ENCODE data around the gene SLC39A13. TPM values are rescaled to one million over a fixed set of nuclear protein-coding genes. Genes with fewer than 3 reads are reported as not detected.

The SLC39A13 gene
- total RNA-seq, 1 experiment from 2014 or later: 32.5 TPM

DNA sequence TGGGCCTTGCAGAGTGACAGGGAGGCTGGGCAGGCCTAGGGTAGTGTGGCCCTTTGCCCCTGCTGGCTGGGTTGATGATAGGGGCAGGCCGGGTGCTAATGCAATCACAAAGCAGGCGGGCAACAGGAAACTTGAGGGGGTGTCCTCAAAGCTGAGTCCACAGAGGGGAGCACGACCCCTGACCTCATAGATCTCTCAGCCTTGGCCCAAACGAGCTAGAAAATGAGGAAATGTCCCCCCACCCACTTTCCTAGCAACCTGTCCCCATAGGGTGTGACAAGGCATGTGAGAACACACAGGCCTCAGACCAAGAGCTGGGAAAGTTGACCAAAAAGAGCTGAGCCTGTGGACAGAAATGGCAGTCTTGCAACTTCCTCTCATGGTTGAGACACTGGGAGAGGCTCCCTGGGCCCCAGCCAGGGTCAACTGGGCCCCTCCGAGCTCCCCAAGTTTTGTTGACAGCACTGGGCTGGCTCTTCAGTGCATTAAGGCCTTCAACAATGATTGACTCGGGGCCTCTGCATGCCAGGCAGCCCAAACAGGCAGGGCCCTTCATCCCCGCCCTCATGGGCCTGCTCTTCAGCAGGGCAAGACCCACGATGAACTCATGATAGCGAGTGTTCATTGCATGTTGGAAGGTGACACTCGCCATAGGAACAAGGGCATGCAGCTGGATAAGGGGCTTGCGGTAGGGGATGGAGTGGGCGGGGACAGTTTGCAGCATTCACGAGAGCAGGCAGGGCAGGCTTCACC, 20.3 kb upstream of the SLC39A13 start:
- H3K9ac ChIP-seq (ENCODE audit: low read length): no peak overlapping the region
- H3K9me3 ChIP-seq (ENCODE audit: low read length): no peaks in the 10 kb centered on the region
- H3F3A ChIP-seq (ENCODE audit: low read length, unreplicated experiment): no peaks in the 10 kb centered on the region
- H3K36me3 ChIP-seq (ENCODE audit: low read depth, low read length): no peaks in the 10 kb centered on the region
- ATAC-seq: no peak
- ChIA-PET POLR2A (ENCODE audit: unreplicated experiment) (no interaction called here), CTCF (no interaction called here)
- no peak for DNase-seq
- no peaks in the 10 kb centered on the region for H4K20me1 ChIP-seq (ENCODE audit: low read length)
- BruUV-seq (replicated peaks): no TSS peak
- no peak overlapping the region for H3K4me2 ChIP-seq (ENCODE audit: low read length)
- no peaks in the 10 kb centered on the region for H3K4me1 ChIP-seq (ENCODE audit: insufficient read depth, low read length)
- intact Hi-C loops (cut with micrococcal nuclease): no loop called here
- H3K9me2 ChIP-seq (replicated peaks; ENCODE audit: low read length): no peaks in the 10 kb centered on the region
- no peaks in the 10 kb centered on the region for H3K27me3 ChIP-seq (ENCODE audit: low read length)
- H3K4me3 ChIP-seq (ENCODE audit: low read length): no peak overlapping the region
- TF ChIP-seq, protein P1, sequence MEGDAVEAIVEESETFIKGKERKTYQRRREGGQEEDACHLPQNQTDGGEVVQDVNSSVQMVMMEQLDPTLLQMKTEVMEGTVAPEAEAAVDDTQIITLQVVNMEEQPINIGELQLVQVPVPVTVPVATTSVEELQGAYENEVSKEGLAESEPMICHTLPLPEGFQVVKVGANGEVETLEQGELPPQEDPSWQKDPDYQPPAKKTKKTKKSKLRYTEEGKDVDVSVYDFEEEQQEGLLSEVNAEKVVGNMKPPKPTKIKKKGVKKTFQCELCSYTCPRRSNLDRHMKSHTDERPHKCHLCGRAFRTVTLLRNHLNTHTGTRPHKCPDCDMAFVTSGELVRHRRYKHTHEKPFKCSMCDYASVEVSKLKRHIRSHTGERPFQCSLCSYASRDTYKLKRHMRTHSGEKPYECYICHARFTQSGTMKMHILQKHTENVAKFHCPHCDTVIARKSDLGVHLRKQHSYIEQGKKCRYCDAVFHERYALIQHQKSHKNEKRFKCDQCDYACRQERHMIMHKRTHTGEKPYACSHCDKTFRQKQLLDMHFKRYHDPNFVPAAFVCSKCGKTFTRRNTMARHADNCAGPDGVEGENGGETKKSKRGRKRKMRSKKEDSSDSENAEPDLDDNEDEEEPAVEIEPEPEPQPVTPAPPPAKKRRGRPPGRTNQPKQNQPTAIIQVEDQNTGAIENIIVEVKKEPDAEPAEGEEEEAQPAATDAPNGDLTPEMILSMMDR (conservative IDR thresholded peaks at IDR 0.05; ENCODE audit: low read depth, low read length): no peak
- TF ChIP-seq EZH2phosphoT487 (IDR thresholded peaks at IDR 0.05; ENCODE audit: borderline replicate concordance, low read length) (no peak), EZH2 (IDR thresholded peaks at IDR 0.05; ENCODE audit: low read length, unreplicated experiment) (no peak)
- no peak overlapping the region for H2AFZ ChIP-seq (ENCODE audit: low read length)
- H3K79me2 ChIP-seq (ENCODE audit: low read length): no peaks in the 10 kb centered on the region
- H3K27ac ChIP-seq (ENCODE audit: low read length): no peak overlapping the region

DNA sequence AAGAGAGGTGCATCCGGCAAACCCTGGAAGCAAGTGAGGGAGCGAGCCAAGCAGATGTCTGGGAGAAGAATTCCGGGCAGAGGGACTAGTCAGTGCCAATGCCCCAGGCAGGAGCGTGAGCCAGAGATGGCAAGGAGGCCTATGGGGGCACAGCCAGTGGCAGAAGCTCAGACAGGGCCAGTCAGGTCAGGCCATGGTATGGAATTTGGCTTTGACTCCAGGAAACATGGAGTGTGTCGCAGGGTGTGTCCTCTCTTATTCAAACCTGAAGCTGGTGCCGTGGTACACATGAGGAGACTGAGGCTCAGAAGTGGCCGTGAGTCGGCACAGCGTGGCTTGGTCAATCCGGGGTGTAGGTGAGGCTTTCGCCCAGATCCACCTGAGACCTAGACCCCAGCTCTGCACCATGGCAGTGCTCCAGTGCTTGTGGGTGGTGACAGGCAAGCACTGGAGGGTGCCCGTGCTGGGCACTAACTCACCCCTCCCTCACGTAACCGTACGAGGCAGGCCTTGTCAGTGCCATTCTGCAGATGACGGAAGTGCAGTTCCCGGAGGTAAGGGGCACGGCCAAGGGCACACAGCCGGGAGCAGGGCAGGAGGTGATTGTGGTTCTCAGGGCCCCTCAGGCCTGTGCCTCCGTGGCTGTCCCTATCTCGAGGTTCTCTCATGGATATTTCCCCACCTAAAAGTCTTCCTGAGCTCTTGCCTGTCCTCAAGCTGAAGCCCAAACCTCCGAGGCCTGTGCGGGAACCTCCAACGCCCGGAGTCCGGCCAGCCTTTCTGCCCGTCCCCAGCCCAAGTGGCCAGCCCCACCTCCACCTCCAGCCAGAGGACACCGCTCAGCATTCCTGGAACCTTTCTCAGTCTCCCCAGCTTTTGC, 19.5 kb upstream of the SLC39A13 start:
- Histone ChIP-seq H3F3A (ENCODE audit: low read length, unreplicated experiment) (no peaks in the 10 kb centered on the region), H3K79me2 (ENCODE audit: low read length) (no peaks in the 10 kb centered on the region), H3K27ac (ENCODE audit: low read length) (no peak overlapping the region), H2AFZ (ENCODE audit: low read length) (no peak overlapping the region), H3K27me3 (ENCODE audit: low read length) (no peaks in the 10 kb centered on the region), H3K36me3 (ENCODE audit: low read depth, low read length) (no peaks in the 10 kb centered on the region), H3K4me2 (ENCODE audit: low read length) (no peak overlapping the region), H3K9ac (ENCODE audit: low read length) (no peak overlapping the region), H3K4me1 (ENCODE audit: insufficient read depth, low read length) (no peaks in the 10 kb centered on the region), H3K9me3 (ENCODE audit: low read length) (no peaks in the 10 kb centered on the region), H3K9me2 (replicated peaks; ENCODE audit: low read length) (no peaks in the 10 kb centered on the region), H4K20me1 (ENCODE audit: low read length) (no peaks in the 10 kb centered on the region), H3K4me3 (ENCODE audit: low read length) (no peak overlapping the region)
- POLR2A ChIA-PET (ENCODE audit: unreplicated experiment): no interaction called here
- intact Hi-C loops (cut with micrococcal nuclease): no loop called here
- BruUV-seq (replicated peaks): no TSS peak
- TF ChIP-seq EZH2 (IDR thresholded peaks at IDR 0.05; ENCODE audit: low read length, unreplicated experiment): no peak
- TF ChIP-seq EZH2phosphoT487 (IDR thresholded peaks at IDR 0.05; ENCODE audit: borderline replicate concordance, low read length): no peak
- TF ChIP-seq, protein P1 (conservative IDR thresholded peaks at IDR 0.05; ENCODE audit: low read depth, low read length): no peak
- ATAC-seq (no peak), DNase-seq (no peak)
- CTCF ChIA-PET: no interaction called here
